GM13977 (cell line): ENCODE results near the gene MRPL49.

ENCODE experiments used
- DNase-seq: peaks from one replicate; pipeline ENCODE4 v3.0.0; 2012; ENCODE audit warnings: low spot score
- CTCF ChIP-seq: IDR thresholded peaks from 2 replicates; pipeline ENCODE4 v1.5.1; 2012; ENCODE audit warnings: mild to moderate bottlenecking, control low read depth; ENCODE audit not compliant: insufficient read depth; ENCODE audit errors: extremely low read depth, missing control alignments
- in situ Hi-C: fragments of 300-500 bp; cut with MboI; formaldehyde crosslinking; loops from one replicate; pipeline ENCODE4 v1.12.0; 2022; ENCODE audit warnings: low sequenced_read_pairs, low pct_unique_long_range_greater_than_20kb, mixed read lengths, inconsistent platforms; ENCODE audit not compliant: unreplicated experiment

Gene MRPL49

GRCh38 chr11:65089621-65090020 lies 32.5 kb upstream of the MRPL49 start:
- DNase-seq, result no peak
- in situ Hi-C loops, result no loop called here
- no peak for TF ChIP-seq CTCF

GRCh38 chr11:65090628-65091027 lies 31.5 kb upstream of the MRPL49 start:
- in situ Hi-C loops, result no loop called here
- no peak for DNase-seq
- no peak for TF ChIP-seq CTCF

- DNase-seq, result no peak
- in situ Hi-C loops, result no loop called here
- no peak for TF ChIP-seq CTCF
Observed at GRCh38 chr11:65095427-65095826, 26.7 kb upstream of the MRPL49 start.

- peak; percentile 94 for DNase-seq
- TF ChIP-seq CTCF, result no peak
- in situ Hi-C loops, result no loop called here
Observed at GRCh38 chr11:65095974-65096806, 25.9 kb upstream of the MRPL49 start, which contains the start of gene VPS51. Gene VPS51, plus strand, starts transcription at chr11:65096214. Its CDS starts 37 bp downstream, at chr11:65096251.

- in situ Hi-C loops, result no loop called here
- DNase-seq, result no peak
- TF ChIP-seq CTCF, result no peak
Observed at GRCh38 chr11:65096926-65097325, 25.2 kb upstream of the MRPL49 start.

GRCh38 chr11:65100674-65101350 lies 21.3 kb upstream of the MRPL49 start:
- no peak for DNase-seq
- no peak for TF ChIP-seq CTCF
- in situ Hi-C loops, result no loop called here
